Measurements from ENCODE around the gene DYNC2I2.

DNA sequence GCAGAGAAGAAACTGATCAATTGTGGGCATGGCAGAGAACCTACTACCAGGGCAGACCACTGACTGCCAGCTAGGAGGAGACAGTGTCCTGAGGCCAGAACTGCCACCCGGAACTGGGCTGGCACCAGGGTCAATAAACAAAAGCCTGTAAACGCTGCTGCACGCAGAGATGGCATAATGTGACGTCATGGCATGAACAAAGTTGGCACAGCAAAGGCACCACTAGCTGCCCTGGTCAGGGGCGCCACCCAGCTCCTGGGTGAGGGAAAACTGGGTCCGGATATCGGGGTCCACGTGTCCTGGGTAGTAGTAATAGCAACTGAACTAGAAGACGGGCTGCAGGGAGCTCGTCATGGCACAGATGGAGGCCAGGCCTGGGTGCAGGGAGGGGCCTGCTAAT is 32.1 kb downstream of the DYNC2I2 start:
- TF ChIP-seq, protein P1, sequence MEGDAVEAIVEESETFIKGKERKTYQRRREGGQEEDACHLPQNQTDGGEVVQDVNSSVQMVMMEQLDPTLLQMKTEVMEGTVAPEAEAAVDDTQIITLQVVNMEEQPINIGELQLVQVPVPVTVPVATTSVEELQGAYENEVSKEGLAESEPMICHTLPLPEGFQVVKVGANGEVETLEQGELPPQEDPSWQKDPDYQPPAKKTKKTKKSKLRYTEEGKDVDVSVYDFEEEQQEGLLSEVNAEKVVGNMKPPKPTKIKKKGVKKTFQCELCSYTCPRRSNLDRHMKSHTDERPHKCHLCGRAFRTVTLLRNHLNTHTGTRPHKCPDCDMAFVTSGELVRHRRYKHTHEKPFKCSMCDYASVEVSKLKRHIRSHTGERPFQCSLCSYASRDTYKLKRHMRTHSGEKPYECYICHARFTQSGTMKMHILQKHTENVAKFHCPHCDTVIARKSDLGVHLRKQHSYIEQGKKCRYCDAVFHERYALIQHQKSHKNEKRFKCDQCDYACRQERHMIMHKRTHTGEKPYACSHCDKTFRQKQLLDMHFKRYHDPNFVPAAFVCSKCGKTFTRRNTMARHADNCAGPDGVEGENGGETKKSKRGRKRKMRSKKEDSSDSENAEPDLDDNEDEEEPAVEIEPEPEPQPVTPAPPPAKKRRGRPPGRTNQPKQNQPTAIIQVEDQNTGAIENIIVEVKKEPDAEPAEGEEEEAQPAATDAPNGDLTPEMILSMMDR (IDR thresholded peaks at IDR 0.05), result no peak
- no peak for TF ChIP-seq EZH2 (IDR thresholded peaks at IDR 0.05)
- TF ChIP-seq EZH2phosphoT487 (IDR thresholded peaks at IDR 0.05), result no peak

Measured in neural progenitor cell (in vitro differentiated cells).